Superior temporal gyrus (tissue), 1 donor: Measurements from ENCODE around the gene KRTAP10-11.
"Not testable (repeated sequence)": the region's sequence is repeated elsewhere in the genome, so short reads cannot be mapped to it uniquely, and the experiment has no call there.

Experiments used
- DNase-seq: peaks from one replicate; pipeline ENCODE4 v3.0.0-alpha.2; 2016; ENCODE audit errors: extremely low spot score

KRTAP10-11 gene

DNA sequence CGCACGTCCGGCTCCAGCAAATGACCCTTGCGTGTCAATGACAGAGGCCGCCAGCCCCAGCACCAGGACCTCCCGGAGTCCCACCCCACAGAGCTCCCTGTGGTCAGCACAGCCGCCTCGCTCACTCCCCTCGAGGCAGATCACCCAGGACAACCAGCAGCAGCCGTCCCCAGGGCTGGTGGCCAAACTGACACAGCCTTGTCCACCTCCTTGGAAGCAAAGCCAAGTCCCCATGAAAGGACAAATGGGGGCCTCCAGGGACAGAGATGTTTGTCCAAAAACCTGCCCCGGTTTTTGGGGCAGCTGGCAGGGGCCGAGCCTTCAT, 6.9 kb upstream of the KRTAP10-11 start:
- DNase-seq, result no peak

- DNase-seq, result no peak
Measured at GRCh38 chr21:44640761-44641160, 5.5 kb upstream of the KRTAP10-11 start.

DNA sequence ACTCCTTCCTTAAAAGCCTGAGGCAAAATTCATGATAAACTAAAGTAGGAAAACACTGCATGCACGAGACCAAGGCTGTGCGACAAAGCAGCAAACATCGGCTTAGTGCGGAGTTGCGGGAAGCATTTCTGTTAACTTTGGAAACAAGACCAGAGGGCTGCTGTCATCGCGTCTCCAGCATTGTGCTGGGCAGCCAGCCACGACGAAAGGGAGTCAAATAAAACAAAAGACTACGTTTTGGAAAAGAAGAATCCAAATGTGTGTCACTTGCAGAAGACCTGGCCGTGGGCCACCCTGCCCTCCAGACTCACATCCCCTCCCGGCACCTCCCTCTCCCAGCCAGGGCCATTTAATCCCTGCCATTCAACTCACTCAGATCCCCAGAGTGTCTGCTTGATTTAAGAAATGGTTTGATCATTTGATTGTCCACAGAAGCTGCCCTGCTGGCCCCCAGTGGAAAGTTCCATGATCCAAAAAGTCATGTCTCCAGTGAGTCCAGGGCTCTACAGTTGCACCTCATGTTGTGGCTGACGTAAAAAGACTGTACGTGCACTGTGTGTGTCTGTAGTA, 2.4 kb upstream of the KRTAP10-11 start:
- DNase-seq, result no peak

GRCh38 chr21:44644878-44645277, 1.3 kb upstream of the KRTAP10-11 start:
- no peak for DNase-seq

DNA sequence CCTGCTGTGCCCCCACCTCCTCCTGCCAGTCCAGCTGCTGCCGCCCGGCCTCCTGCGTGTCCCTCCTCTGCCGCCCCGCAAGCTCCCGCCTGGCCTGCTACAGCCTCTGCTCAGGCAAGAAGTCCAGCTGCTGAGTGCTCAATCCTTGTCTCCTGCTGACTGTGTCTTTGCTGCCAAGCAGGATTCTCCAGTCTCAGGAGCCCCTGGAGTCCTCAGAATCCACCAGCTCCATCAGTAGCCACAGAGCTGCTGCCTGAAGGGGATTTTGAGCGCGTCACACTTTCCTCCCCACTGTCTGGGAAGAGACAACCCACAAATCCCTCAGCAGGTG, 973 bp downstream of the KRTAP10-11 start:
- no peak for DNase-seq

DNA sequence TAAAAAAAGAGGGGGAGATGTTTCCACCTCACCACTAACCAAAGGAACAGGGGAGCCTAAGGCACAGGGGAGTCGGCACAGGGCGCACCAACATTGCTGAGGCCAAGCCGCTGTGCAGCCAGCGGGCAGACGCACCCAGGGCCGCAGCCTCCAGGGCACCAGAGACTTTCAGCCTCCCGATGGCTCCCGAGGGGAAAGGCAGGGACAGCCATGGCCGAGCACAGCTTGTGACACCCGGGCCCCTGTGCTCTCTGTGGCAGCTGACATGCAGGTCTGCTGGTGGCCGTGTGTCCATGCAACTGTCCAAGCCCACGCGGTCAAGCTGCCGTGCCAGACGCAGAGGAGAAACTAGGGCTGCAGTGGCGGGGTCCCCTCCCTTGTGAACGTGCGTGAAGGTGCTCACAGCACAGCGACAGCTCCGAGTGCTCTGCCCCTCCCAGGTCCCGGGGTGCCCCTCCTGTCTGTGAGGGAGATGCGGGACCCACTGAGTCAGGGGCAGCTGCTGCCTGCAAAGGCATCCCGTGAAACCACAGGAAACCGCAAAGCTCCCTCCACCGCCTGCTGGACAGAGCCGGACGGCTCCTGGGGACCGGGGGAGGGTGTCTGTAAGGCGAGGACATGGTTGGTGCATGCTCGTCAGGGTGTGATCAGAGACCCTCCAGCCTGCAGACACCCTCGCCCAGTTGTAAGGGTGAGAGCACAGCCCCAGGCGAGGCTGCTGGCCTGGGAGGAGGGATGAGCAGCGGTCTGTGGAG, 2.5 kb downstream of the KRTAP10-11 start:
- DNase-seq, result no peak

DNA sequence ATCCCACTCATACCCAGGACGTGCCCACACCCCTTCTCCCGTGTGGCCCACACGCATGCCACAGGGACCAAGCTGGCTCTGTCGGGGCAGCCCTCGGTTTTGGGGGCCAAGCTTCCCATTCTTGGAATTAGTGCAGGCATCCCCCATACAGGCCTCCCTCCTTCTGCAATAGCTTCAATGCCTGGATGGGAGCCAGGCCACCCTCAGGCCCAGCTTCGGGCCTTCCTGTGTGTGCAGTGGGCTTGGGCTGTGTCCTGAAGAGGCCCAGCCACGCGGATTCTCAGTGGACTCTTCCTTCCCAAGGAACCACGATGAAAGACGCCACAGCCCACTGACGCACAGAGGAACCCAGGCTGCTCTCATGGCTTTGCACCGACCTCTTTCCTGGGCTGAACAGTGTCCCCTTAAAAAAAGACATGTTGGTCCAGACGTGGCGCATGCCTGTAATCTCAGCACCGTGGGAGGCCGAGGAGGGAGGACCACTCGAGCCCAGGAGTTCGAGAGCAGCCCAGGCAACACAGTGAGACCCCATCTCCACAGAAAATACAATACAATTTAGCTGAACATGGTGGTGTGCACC, 3.4 kb downstream of the KRTAP10-11 start:
- no peak for DNase-seq

- DNase-seq, result no peak
Measured at GRCh38 chr21:44650265-44650972, 4.2 kb downstream of the KRTAP10-11 start.

GRCh38 chr21:44650973-44651675, 4.9 kb downstream of the KRTAP10-11 start:
- DNase-seq, result no peak

GRCh38 chr21:44653123-44653522, 6.9 kb downstream of the KRTAP10-11 start:
- DNase-seq, result no peak

GRCh38 chr21:44653656-44654575, 7.7 kb downstream of the KRTAP10-11 start:
- no peak for DNase-seq

GRCh38 chr21:44654576-44655175, 8.5 kb downstream of the KRTAP10-11 start, which contains the start of gene KRTAP12-4:
Gene KRTAP12-4, minus strand, starts transcription at chr21:44654659. Its CDS starts 45 bp downstream, at chr21:44654614.
- no peak for DNase-seq

DNA sequence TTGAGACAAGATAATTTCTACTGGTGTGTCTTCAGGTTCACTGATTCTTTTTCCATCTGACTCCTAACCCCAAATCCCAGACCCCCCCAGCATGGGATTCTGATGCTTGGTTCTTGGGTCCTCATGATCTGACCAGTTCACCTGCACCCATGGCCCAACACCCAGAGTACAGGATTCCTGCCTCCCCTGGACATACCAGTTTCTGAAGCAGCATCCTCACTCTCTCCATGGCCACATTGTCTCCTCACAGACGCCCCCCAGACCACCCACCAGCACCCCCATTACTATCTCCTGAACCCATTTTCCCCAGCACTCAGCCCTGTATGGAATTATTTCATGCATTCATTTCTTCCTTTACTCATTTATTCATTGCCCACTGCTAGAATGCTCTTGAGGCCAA, 10.7 kb downstream of the KRTAP10-11 start:
- no peak for DNase-seq

DNA sequence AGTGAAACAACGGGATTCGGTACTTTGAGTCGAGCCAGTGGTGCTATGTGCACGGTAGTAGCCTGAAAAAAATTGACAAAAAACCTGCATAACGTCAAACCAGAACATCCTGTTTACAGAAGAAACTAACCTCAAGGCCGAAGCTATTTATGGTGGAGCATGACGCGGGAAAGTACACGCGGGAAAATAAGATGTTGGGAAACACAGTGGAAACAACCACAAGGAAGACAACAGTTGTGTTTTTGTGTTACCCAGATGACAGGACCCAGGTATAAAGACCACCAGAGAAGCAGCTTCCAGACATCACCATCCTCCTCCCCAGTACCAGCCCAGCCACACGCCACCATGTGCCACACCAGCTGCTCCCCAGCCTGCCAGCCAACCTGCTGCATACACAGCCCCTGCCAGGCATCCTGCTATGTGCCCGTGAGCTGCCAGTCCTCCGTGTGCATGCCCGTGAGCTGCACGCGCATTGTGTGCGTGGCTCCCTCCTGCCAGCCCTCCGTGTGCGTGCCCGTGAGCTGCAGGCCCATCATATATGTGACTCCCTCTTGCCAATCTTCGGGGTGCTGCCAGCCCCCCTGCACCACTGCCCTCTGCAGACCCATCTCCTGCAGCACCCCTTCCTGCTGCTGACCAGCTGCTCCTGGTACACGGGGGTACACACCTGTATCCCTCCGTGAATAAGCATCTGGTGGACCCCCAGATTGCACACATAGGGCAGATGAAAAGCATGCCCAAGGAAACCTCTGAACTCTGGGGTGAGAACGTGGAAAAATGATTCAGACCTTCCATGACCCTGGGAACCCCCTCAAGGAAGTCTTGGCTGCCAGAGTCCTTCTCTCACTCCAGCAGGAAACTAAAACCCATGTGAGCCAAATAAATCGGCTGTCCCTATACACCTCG, 11.7 kb downstream of the KRTAP10-11 start, which contains the start of gene KRTAP12-3:
TSS of gene KRTAP12-3 (plus strand) at position 298 of the 906 bp plus-strand sequence. CDS start at position 346, 48 bp downstream.
- DNase-seq, result no peak

GRCh38 chr21:44658541-44658910, 12.3 kb downstream of the KRTAP10-11 start:
- no peak for DNase-seq

DNA sequence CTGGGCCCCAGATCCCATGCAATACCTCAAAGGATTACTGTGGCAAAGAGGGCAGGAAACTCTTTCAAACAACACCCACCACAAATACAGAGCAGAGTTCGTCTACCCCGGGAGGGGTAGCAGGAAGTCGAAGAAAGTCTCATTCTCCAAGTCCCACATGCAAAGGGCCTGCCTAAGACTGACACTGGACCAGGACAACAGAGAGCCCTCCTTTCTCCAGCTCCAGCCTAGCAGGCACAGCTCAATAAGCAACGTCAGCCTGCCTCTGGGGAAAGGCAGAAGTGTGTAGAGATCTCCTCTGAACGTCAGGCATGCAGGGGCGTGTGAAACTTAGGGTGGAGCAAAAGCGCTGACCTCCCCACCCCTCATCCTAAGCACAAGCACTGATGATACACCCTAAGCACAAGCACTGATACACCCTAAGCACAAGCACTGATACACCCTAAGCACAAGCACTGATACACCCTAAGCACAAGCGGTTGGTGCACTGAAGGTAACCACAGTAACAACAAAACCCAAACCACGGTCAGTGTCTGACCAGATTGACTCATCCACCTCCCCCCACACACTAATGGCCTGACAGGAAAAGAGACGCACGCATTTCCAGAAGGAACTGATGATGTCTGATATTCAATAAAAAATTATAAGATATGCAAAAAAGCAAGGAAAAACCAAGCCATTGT, 12.8 kb downstream of the KRTAP10-11 start:
- DNase-seq, result no peak

DNA sequence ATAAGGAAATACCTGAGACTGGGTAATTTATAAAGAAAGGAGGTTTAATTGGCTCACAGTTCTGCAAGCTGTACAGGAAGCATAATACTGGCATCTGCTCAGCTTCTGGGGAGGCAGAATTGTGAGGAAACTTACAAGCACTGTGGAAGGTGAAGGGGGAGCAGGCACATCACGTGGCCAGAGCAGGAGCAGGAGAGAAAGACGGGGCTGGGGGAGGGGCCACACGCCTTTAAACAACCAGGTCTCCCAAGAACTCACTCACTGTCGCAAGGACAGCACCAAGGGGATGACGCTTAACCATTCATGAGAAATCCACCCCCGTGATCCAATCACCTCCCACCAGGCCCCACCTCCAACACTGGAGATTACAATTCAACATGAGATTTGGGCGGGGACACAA, 15.4 kb downstream of the KRTAP10-11 start:
- DNase-seq, result not testable (repeated sequence)

GRCh38 chr21:44664691-44665090, 18.5 kb downstream of the KRTAP10-11 start:
- no peak for DNase-seq
